SU-DHL-6 (cell line): ENCODE results near the gene NUP35.

Experiments used
- CTCF ChIP-seq: fragments of 200-600 bp; sonication (generic); IDR thresholded peaks from one replicate; pipeline ENCODE4 v1.5.1; 2017; ENCODE audit warnings: antibody characterized with exemption, mild to moderate bottlenecking, low read length, moderate library complexity; ENCODE audit not compliant: insufficient read depth, poor library complexity, severe bottlenecking
- EZH2phosphoT487 ChIP-seq: fragments of 200-600 bp; sonication (generic), shearing (Covaris generic); conservative IDR thresholded peaks from 2 replicates; pipeline ENCODE4 v1.6.1; 2018; ENCODE audit warnings: mild to moderate bottlenecking, antibody characterized with exemption, low read length, moderate library complexity, mixed read lengths

DNA sequence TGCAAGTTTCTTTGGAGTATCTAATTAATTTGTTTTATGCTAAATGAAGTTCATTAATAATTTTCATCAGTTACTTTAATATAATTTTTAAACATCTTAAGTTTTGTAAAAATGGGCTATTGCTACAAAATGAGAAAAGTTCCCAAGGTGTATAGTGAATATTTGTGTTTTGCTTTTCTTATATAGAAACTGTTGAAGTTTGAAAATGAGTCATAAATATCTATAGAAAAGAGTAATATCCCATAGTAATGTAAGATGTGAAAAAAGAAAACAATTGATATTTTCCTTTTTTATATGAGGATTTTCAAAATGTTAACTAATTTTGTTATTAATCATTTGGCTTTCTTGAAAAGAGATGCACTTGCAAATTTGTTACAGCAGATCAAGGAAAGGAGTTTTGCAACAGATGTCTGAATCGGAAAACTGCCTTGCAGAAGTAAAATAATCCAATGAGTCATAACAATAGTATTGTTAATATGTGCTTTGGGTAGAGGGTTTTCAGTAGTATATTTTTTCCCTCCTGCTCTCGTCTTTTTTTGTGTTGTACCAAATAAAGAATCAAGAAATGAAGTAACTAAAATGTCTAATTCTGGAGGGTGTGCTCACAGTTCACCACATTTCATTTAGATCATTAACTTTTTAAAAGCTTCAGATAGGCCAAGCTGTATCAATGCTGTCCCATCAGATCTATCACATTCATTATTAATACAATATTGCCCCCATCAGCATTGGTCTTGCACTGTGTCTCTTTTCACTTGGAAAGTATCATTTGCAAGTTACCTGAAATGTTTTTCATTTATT, 30.2 kb upstream of the NUP35 start:
- TF ChIP-seq CTCF (no peak), EZH2phosphoT487 (no peak)
